K562 (cell line): ENCODE measurements around the gene SGSH. TPM values are rescaled to one million over a fixed set of nuclear protein-coding genes. Genes with fewer than 3 reads are reported as not detected.
A peak's percentile ranks its signal among the peaks of the same experiment; 100 is the strongest.

ENCODE experiments used
- ATAC-seq: fragments of 200-7000 bp; cut with Tn5 transposase; 3 replicates; pipeline ENCODE4 v1.9.1; 2020; ENCODE audit warnings: moderate library complexity
- BruUV-seq: library from RNA; stranded (reverse); fragments of 400-500 nt; replicated peaks from 2 replicates; lab custom pipeline; 2021; lab: Mats Ljungman, UMichigan
- CTCF ChIA-PET: fragments of 300-600 bp; formaldehyde crosslinking; extraction: SDS; loops from one replicate; lab custom pipeline; 2021; ENCODE audit warnings: low intra/inter-chr PET ratio; lab: Yijun Ruan, JAX
- POLR2A ChIA-PET: fragments of 300-600, 350-650 bp; sonication (Branson Sonifier 250); formaldehyde crosslinking; extraction: SDS; loops from one replicate; lab custom pipeline; 2021; ENCODE audit warnings: antibody characterized with exemption, inconsistent platforms; lab: Yijun Ruan, JAX
- DNase-seq, 4 experiments: peaks; one replicate each; pipeline versions ENCODE4 v3.0.0 to v3.0.0-alpha.2; 2011 to 2018; ENCODE audit warnings: low spot score in 3 of 4, mixed read lengths in 3 of 4; ENCODE audit errors: extremely low read depth in 1 of 4
- FAIRE-seq: peaks from 2 replicates; lab custom pipeline; 2011; peaks lifted over from hg19 to GRCh38; lab: Jason Lieb, UNC
- H2AFZ ChIP-seq: 2 replicates; pipeline ENCODE4 v1.6.0; 2011; ENCODE audit warnings: low read depth, low read length, control low read depth, inconsistent platforms
- H3K27ac ChIP-seq: fragments of 200-600 bp; 3 replicates; pipeline ENCODE4 v1.8.0; 2011; ENCODE audit warnings: low read depth, mild to moderate bottlenecking, control low read depth, inconsistent platforms, low read length, moderate library complexity, mixed read lengths; ENCODE audit errors: extremely low read depth
- H3K27me3 ChIP-seq, 2 experiments: fragments of 300-600 bp in 1 of 2; 2 replicates in 1 of 2; 3 replicates in 1 of 2; pipeline versions ENCODE4 v1.6.0 to v1.8.0; 2011; ENCODE audit warnings: inconsistent platforms in 2 of 2, low read length in 2 of 2, mild to moderate bottlenecking in 1 of 2, mixed read lengths in 1 of 2, moderate library complexity in 1 of 2; ENCODE audit not compliant: control insufficient read depth in 2 of 2, insufficient read depth in 2 of 2
- H3K36me3 ChIP-seq: fragments of 300-600 bp; 3 replicates; pipeline ENCODE4 v1.8.0; 2011; ENCODE audit warnings: mild to moderate bottlenecking, low read length, inconsistent platforms; ENCODE audit not compliant: control insufficient read depth, insufficient read depth
- H3K4me1 ChIP-seq, 2 experiments: fragments of 200-600 bp in 1 of 2; replicated peaks in 1 of 2; 2 replicates in 1 of 2; 3 replicates in 1 of 2; pipeline versions ENCODE4 v1.5.1 to v1.8.0; 2011; ENCODE audit warnings: inconsistent platforms in 2 of 2, low read length in 2 of 2, mild to moderate bottlenecking in 1 of 2, mixed read lengths in 1 of 2, moderate library complexity in 1 of 2; ENCODE audit not compliant: control insufficient read depth in 2 of 2, insufficient read depth in 2 of 2
- H3K4me2 ChIP-seq: 2 replicates; pipeline ENCODE4 v1.6.1; 2011; ENCODE audit warnings: low read length, control low read depth, inconsistent platforms, mixed read lengths; ENCODE audit not compliant: insufficient read depth
- H3K4me3 ChIP-seq: fragments of 200-600 bp; sonication (generic), shearing (Covaris generic); 2 replicates; pipeline ENCODE4 v1.5.1; 2016; ENCODE audit warnings: control low read depth, inconsistent platforms
- H3K79me2 ChIP-seq: fragments of 200-600 bp; 3 replicates; pipeline ENCODE4 v1.8.0; 2011; ENCODE audit warnings: low read length, inconsistent platforms; ENCODE audit not compliant: control insufficient read depth, insufficient read depth
- H3K9ac ChIP-seq, 2 experiments: 2 replicates each; pipeline versions ENCODE4 v1.6.0 to v1.6.1; 2011; ENCODE audit warnings: low read depth in 2 of 2, low read length in 2 of 2, control low read depth in 1 of 2, inconsistent platforms in 1 of 2, mild to moderate bottlenecking in 1 of 2, mixed read lengths in 1 of 2; ENCODE audit not compliant: insufficient read depth in 1 of 2
- H3K9me1 ChIP-seq: one replicate; pipeline ENCODE4 v1.6.0; 2011; ENCODE audit warnings: inconsistent platforms, mild to moderate bottlenecking, low read length, moderate library complexity; ENCODE audit not compliant: control insufficient read depth, insufficient read depth
- H3K9me3 ChIP-seq: replicated peaks from 2 replicates; pipeline ENCODE4 v1.5.1; 2011; ENCODE audit warnings: low read depth, low read length, inconsistent platforms; ENCODE audit not compliant: control insufficient read depth, insufficient read depth
- H4K20me1 ChIP-seq: replicated peaks from 2 replicates; pipeline ENCODE4 v1.6.1; 2011; ENCODE audit warnings: low read length, inconsistent platforms, mixed read lengths; ENCODE audit not compliant: control insufficient read depth, insufficient read depth
- MTF1 ChIP-seq: fragments of 250-450 bp; sonication (Bioruptor Pico); IDR thresholded peaks from 2 replicates; pipeline ENCODE4 v1.9.0; 2021; ENCODE audit warnings: moderate library complexity, mild to moderate bottlenecking, inconsistent platforms, borderline replicate concordance
- ZNF121 ChIP-seq: sonication (generic); formaldehyde crosslinking; conservative IDR thresholded peaks from 2 replicates; pipeline ENCODE4 v1.8.0; 2022; ENCODE audit warnings: missing genetic modification reagents
- ZNF830 ChIP-seq: fragments of 250-450 bp; sonication (Bioruptor Pico); IDR thresholded peaks from 2 replicates; pipeline ENCODE4 v1.5.0; 2021; ENCODE audit warnings: mild to moderate bottlenecking
- WGBS: fragments of 100-300 bp; shearing (Covaris generic); methylation state at CpG from one replicate; pipeline ENCODE4 v1.1.6; 2016; ENCODE audit warnings: low coverage, mixed read lengths; ENCODE audit not compliant: insufficient coverage; ENCODE audit errors: missing lambda C conversion rate; 5-methylcytosine and 5-hydroxymethylcytosine counted together
- in situ Hi-C: fragments of 300-500 bp; cut with MboI; formaldehyde crosslinking; loops from 4 replicates; pipeline ENCODE4 v1.15.0; 2018; ENCODE audit warnings: inconsistent platforms, mixed read lengths
- intact Hi-C: fragments of 100-400 bp; cut with micrococcal nuclease; formaldehyde crosslinking; loops from 2 replicates; pipeline ENCODE4 v1.14.2; 2022
- polyA plus RNA-seq, 8 experiments: library from polyadenylated mRNA; depleted of rRNA in 4 of 8; stranded (reverse) in 5 of 8; unstranded in 3 of 8; fragments of >200 nt; fragmentation: Nextera tagmentation in 2 of 8; fragmentation: Illumina TruSeq in 1 of 8; extraction: Ambion mirVana in 2 of 8; extraction: Trizol in 1 of 8; gene quantifications; 2 replicates each; pipeline versions ENCODE4 v1.2.1 to v1.2.3, GENCODE V29; 2011 to 2014; ENCODE audit warnings: inconsistent platforms in 1 of 8, missing spikeins in 1 of 8
- total RNA-seq, 7 experiments: library from RNA; depleted of rRNA in 6 of 7; stranded (reverse); fragments of >200 nt in 6 of 7; fragmentation: Illumina TruSeq in 2 of 7; extraction: Trizol in 2 of 7; gene quantifications; 2 replicates each; pipeline versions ENCODE4 v1.2.1 to v1.2.3, GENCODE V29; 2011 to 2021; ENCODE audit warnings: low replicate concordance in 1 of 7
- TF ChIP-seq, protein P1 (sequence below): IDR thresholded peaks from 3 replicates; pipeline ENCODE4 v1.6.1; 2011; ENCODE audit warnings: borderline replicate concordance, mild to moderate bottlenecking; ENCODE audit not compliant: insufficient read length, insufficient read depth
- TF ChIP-seq, protein P2 (sequence below), 2 experiments: fragments of 200-800 bp in 1 of 2; sonication (Bioruptor generic) in 1 of 2; sonication (generic) in 1 of 2; formaldehyde crosslinking in 1 of 2; IDR thresholded peaks in 1 of 2; conservative IDR thresholded peaks in 1 of 2; 2 replicates each; pipeline versions ENCODE4 v1.5.0 to v1.6.1; 2016 to 2020; ENCODE audit warnings: missing compliant biosample characterization in 1 of 2, missing genetic modification characterization in 1 of 2, missing genetic modification reagents in 1 of 2

The SGSH gene
- total and polyA plus RNA-seq, 9 of the 15 experiments (the other 6 are each of a cell fraction or from before 2014, with no cell fraction given) = 0.25 to 15.7 (median 4.9) TPM

DNA sequence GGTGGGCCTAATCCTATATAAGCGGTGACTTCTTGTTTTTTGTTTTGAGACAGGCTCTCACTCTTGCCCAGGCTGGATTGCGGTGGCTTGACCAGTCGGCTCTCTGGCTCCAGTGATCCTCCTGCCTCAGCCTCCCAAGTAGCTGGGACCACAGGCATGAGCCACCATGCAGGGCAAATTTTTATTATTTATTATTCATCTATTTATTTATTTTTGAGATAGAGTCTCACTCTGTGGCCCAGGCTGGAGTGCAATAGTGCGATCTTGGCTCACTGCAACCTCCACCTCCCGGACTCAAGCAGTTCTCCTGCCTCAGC is 35.9 kb upstream of the SGSH start:
- no peaks in the 10 kb centered on the region for H4K20me1 ChIP-seq
- BruUV-seq = no TSS peak
- no peak overlapping the region for H3K4me3 ChIP-seq
- H3K27me3 ChIP-seq = no peaks in the 10 kb centered on the region
- TF ChIP-seq, protein P1, sequence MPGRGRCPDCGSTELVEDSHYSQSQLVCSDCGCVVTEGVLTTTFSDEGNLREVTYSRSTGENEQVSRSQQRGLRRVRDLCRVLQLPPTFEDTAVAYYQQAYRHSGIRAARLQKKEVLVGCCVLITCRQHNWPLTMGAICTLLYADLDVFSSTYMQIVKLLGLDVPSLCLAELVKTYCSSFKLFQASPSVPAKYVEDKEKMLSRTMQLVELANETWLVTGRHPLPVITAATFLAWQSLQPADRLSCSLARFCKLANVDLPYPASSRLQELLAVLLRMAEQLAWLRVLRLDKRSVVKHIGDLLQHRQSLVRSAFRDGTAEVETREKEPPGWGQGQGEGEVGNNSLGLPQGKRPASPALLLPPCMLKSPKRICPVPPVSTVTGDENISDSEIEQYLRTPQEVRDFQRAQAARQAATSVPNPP = no peak
- TF ChIP-seq ZNF830 (CRISPR knock-in tag) = no peak
- no peak for TF ChIP-seq ZNF121 (CRISPR knock-in tag)
- no peak for TF ChIP-seq MTF1 (CRISPR knock-in tag)
- TF ChIP-seq, protein P2, sequence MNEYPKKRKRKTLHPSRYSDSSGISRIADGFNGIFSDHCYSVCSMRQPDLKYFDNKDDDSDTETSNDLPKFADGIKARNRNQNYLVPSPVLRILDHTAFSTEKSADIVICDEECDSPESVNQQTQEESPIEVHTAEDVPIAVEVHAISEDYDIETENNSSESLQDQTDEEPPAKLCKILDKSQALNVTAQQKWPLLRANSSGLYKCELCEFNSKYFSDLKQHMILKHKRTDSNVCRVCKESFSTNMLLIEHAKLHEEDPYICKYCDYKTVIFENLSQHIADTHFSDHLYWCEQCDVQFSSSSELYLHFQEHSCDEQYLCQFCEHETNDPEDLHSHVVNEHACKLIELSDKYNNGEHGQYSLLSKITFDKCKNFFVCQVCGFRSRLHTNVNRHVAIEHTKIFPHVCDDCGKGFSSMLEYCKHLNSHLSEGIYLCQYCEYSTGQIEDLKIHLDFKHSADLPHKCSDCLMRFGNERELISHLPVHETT (CRISPR knock-in tag; conservative IDR thresholded peaks at IDR 0.05 in 1 of 2, IDR thresholded peaks at IDR 0.05 in 1 of 2) = 0 out of 4 replicates have a peak, but pooled peaks of 1 of the 2 experiments have one; percentile 2
- TF ChIP-seq, all 486 proteins: peak for 1
- H3K4me2 ChIP-seq = peak overlapping the region; percentile 51
- WGBS = 60% methylated on average over 5 of the region's 5 CpGs
- H3K9me1 ChIP-seq = no peaks in the 10 kb centered on the region
- ChIA-PET POLR2A (interaction anchor here (0.6 kb wide), 1 partner anchor 41 kb away, joined by 3 read pairs; no protein-coding TSS in a partner anchor), CTCF (no interaction called here)
- no peak for FAIRE-seq
- peak overlapping the region; percentile 73 for H2AFZ ChIP-seq
- no peaks in the 10 kb centered on the region for H3K9me3 ChIP-seq
- no peak for ATAC-seq
- in situ Hi-C loops (no loop called here), intact Hi-C loops (no loop called here)
- H3K9ac ChIP-seq = peak overlapping the region; percentile 61 to 76
- H3K79me2 ChIP-seq = peaks cover 8% of the 10 kb centered on the region; the same call in 2 of the 3 replicates
- no peaks in the 10 kb centered on the region for H3K36me3 ChIP-seq
- H3K4me1 ChIP-seq = peaks cover 65 to 70% of the 10 kb centered on the region in 2 experiments
- H3K27ac ChIP-seq = peak overlapping the region; percentile 97
- DNase-seq = no peak
